ENCODE data around the gene LGALS16. TPM values are rescaled to one million over a fixed set of nuclear protein-coding genes. Genes with fewer than 3 reads are reported as not detected.
"Not testable (repeated sequence)": the region's sequence is repeated elsewhere in the genome, so short reads cannot be mapped to it uniquely, and the experiment has no call there.

The LGALS16 gene
- polyA plus RNA-seq, 2 of the 4 experiments (the other 2 are of a cell fraction) = not detected

DNA sequence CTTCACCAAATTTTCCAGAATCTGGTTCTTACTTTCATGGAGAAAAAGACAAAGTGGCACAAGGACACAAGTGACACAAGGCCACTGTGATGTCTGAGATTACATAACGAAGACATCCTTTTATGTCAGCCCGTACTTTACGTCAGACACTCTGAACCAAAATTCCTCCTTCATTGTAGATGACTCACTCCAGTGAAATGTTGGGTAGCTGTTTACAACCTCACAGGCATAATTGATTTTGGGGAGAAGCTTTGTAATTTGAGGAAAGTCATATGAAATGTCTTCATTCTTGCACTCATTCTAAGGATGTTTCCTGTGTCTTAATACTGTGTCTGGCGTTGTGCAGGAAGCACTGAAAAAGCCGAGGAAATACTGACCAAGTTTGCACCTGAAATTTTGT, 28.6 kb downstream of the LGALS16 start:
- TF ChIP-seq EP300 (IDR thresholded peaks at IDR 0.05) = no peak
- TF ChIP-seq FOSL2 (IDR thresholded peaks at IDR 0.05) = no peak
- 0 out of 2 replicates have a peak, but pooled peaks have one; percentile 7 for TF ChIP-seq FOSL2 (CRISPR knock-in tag; IDR thresholded peaks at IDR 0.05)
- DNase-seq (ENCODE audit: low read depth in 1 of 2, low spot score in 1 of 2) (no peak), ATAC-seq (no peak), FAIRE-seq (no peak)
- Histone ChIP-seq H3K4me2 (no peak overlapping the region), H3K9me3 (peaks cover 7% of the 10 kb centered on the region; the same call in 1 of the 3 replicates), H3K4me1 (no peaks in the 10 kb centered on the region), H3K4me3 (no peak overlapping the region), H3K27ac (no peak overlapping the region)
- ChIA-PET CTCF (interaction anchor here (0.6 to 5.9 kb wide), 4 partner anchors 10 to 130 kb away, joined by 3 to 53 read pairs (median 4); no protein-coding TSS in a partner anchor), POLR2A (no interaction called here)
- 27% methylated on average over 5 of the region's 5 CpGs for WGBS (ENCODE audit: missing lambda C conversion rate)

DNA sequence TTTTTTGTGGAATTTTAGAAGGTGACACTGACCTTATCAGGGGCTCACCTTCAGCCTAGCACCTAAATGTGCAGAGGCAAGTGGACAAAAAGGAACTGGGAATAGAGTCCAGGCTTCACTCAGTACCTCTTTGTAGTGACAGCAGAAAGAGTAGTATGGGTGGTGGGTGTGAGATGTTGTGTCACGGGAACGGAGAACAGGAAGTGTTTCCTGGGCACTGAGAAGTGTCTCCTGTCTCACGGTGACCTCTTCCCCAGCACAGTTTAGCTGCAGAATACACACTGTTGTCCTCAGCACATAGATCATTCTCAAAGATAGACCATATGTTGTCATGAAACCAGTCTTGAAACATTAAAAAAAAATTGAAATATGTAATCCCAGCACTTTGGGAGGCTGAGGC, 31.0 kb downstream of the LGALS16 start:
- TF ChIP-seq RARB (CRISPR knock-in tag; IDR thresholded peaks at IDR 0.05) (no peak), FOSL2 (IDR thresholded peaks at IDR 0.05) (no peak), FOSL2 (CRISPR knock-in tag; IDR thresholded peaks at IDR 0.05) (no peak), HEYL (CRISPR knock-in tag; IDR thresholded peaks at IDR 0.05) (no peak), RAD21 (conservative IDR thresholded peaks at IDR 0.05 in 1 of 2, IDR thresholded peaks at IDR 0.05 in 1 of 2) (no peak), ELK1 (IDR thresholded peaks at IDR 0.05; ENCODE audit: low read depth, low read length) (no peak), JUN (IDR thresholded peaks at IDR 0.05) (no peak), EP300 (IDR thresholded peaks at IDR 0.05) (no peak), CBX8 (IDR thresholded peaks at IDR 0.05) (no peak), ZFP36 (IDR thresholded peaks at IDR 0.05; ENCODE audit: borderline replicate concordance, partially characterized antibody) (no peak), BCL3 (IDR thresholded peaks at IDR 0.05) (no peak), HOXA7 (CRISPR knock-in tag; IDR thresholded peaks at IDR 0.05) (no peak), NR3C1 (IDR thresholded peaks at IDR 0.05) (no peak), GATA3 (IDR thresholded peaks at IDR 0.05; ENCODE audit: borderline replicate concordance) (no peak)
- TF ChIP-seq, protein P1, sequence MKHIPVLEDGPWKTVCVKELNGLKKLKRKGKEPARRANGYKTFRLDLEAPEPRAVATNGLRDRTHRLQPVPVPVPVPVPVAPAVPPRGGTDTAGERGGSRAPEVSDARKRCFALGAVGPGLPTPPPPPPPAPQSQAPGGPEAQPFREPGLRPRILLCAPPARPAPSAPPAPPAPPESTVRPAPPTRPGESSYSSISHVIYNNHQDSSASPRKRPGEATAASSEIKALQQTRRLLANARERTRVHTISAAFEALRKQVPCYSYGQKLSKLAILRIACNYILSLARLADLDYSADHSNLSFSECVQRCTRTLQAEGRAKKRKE (CRISPR knock-in tag; IDR thresholded peaks at IDR 0.05; ENCODE audit: low read depth) = no peak
- TF ChIP-seq, protein P2, sequence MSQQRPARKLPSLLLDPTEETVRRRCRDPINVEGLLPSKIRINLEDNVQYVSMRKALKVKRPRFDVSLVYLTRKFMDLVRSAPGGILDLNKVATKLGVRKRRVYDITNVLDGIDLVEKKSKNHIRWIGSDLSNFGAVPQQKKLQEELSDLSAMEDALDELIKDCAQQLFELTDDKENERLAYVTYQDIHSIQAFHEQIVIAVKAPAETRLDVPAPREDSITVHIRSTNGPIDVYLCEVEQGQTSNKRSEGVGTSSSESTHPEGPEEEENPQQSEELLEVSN (IDR thresholded peaks at IDR 0.05; ENCODE audit: borderline replicate concordance, low read depth) = no peak
- H3K4me2 ChIP-seq = no peak overlapping the region
- H3K27ac ChIP-seq = no peak overlapping the region
- no peak for DNase-seq (ENCODE audit: low read depth in 1 of 2, low spot score in 1 of 2)
- POLR2A ChIA-PET = no interaction called here
- no peak for FAIRE-seq
- CTCF ChIA-PET = interaction anchor here (1.0 kb wide), 1 partner anchor 14 kb away, joined by 6 read pairs; no protein-coding TSS in a partner anchor
- ATAC-seq = no peak
- peaks cover 17% of the 10 kb centered on the region; the same call in 2 of the 3 replicates for H3K9me3 ChIP-seq
- 25% methylated on average over 3 of the region's 3 CpGs for WGBS (ENCODE audit: missing lambda C conversion rate)
- H3K4me3 ChIP-seq = no peak overlapping the region
- H3K4me1 ChIP-seq = no peaks in the 10 kb centered on the region

- H3K4me3 ChIP-seq; ATAC-seq; CTCF ChIA-PET; FAIRE-seq; DNase-seq (ENCODE audit: low read depth in 1 of 2, low spot score in 1 of 2); H3K4me1 ChIP-seq; H3K4me2 ChIP-seq; POLR2A ChIA-PET; H3K27ac ChIP-seq: not testable (repeated sequence)
- 57% methylated on average over 4 of the region's 4 CpGs for WGBS (ENCODE audit: missing lambda C conversion rate)
- H3K9me3 ChIP-seq = peaks cover 17% of the 10 kb centered on the region; the same call in 2 of the 3 replicates
Measured at GRCh38 chr19:39688637-39689036, 32.9 kb downstream of the LGALS16 start.

- 3% methylated on average over 3 of the region's 3 CpGs for WGBS (ENCODE audit: missing lambda C conversion rate)
- Histone ChIP-seq H3K4me2 (no peak overlapping the region), H3K4me3 (no peak overlapping the region), H3K9me3 (peaks cover 13% of the 10 kb centered on the region; the same call in 2 of the 3 replicates), H3K27ac (no peak overlapping the region), H3K4me1 (no peaks in the 10 kb centered on the region; the same call in 2 of the 3 replicates)
- ChIA-PET POLR2A (no interaction called here), CTCF (interaction anchor here (1.1 to 1.2 kb wide), 2 partner anchors 20 to 141 kb away, joined by 3 to 5 read pairs; no protein-coding TSS in a partner anchor)
- ATAC-seq (peak; percentile 16 to 22; a peak in 2 of 6 replicates), DNase-seq (ENCODE audit: low read depth in 1 of 2, low spot score in 1 of 2) (no peak), FAIRE-seq (no peak)
- TF ChIP-seq JUNB (IDR thresholded peaks at IDR 0.05) (no peak), POLR2A (IDR thresholded peaks at IDR 0.05; ENCODE audit: low read length) (no peak), HEYL (CRISPR knock-in tag; IDR thresholded peaks at IDR 0.05) (no peak), BCL3 (IDR thresholded peaks at IDR 0.05) (no peak), ZC3H11A (IDR thresholded peaks at IDR 0.05) (no peak), EHMT2 (IDR thresholded peaks at IDR 0.05; ENCODE audit: low read depth) (no peak), RFX5 (IDR thresholded peaks at IDR 0.05) (no peak), JUN (IDR thresholded peaks at IDR 0.05) (no peak), RARB (CRISPR knock-in tag; IDR thresholded peaks at IDR 0.05) (no peak), HOXB13 (CRISPR knock-in tag; IDR thresholded peaks at IDR 0.05; ENCODE audit: low read depth) (no peak), HMGXB4 (CRISPR knock-in tag; IDR thresholded peaks at IDR 0.05; ENCODE audit: borderline replicate concordance) (no peak)
- TF ChIP-seq, protein P3, sequence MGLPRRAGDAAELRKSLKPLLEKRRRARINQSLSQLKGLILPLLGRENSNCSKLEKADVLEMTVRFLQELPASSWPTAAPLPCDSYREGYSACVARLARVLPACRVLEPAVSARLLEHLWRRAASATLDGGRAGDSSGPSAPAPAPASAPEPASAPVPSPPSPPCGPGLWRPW (IDR thresholded peaks at IDR 0.05) = no peak
Measured at GRCh38 chr19:39692166-39692565, 36.5 kb downstream of the LGALS16 start.
